GM19455 (cell line): ENCODE results near the gene ETV6.

ENCODE experiments used
- ATAC-seq: cut with Tn5 transposase; IDR thresholded peaks from one replicate; pipeline ENCODE4 v1.9.1; 2021; ENCODE audit not compliant: unreplicated experiment

The ETV6 gene

DNA sequence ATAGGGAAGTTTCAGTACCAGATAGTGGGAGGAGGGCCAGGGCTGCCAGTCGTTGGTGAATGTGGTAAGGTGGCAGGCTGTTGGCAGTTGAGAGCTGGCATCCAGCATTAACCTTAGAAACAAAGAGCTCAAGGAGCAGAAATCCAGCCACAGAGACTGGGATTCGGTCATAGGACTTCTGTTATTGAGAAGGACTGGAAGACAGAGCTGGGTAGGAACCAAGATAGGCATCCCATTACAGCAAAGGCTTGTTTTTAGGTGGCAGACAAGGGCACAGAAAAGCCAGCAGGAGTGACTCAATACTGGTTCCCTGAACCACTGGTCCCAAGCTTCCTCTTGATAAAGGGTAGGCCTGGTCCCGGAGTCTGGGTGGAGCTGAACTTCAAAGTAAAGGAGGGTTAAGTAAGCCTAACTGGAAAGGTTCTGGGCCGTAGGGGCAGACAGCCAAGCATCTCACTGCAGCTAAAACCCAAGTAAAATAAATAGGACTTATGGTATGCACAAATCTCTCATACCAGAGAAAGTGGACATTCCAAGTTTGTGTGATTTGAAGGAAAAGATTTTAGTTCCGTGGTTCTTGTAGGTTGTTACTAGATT lies 147.9 kb downstream of the ETV6 start:
- ATAC-seq: no peak

GRCh38 chr12:11798006-11798708 lies 148.7 kb downstream of the ETV6 start:
- no peak for ATAC-seq

- no peak for ATAC-seq
These were observed 149.5 kb downstream of the ETV6 start for GRCh38 chr12:11798856-11799501.

GRCh38 chr12:11799502-11799873 lies 150.0 kb downstream of the ETV6 start:
- no peak for ATAC-seq

DNA sequence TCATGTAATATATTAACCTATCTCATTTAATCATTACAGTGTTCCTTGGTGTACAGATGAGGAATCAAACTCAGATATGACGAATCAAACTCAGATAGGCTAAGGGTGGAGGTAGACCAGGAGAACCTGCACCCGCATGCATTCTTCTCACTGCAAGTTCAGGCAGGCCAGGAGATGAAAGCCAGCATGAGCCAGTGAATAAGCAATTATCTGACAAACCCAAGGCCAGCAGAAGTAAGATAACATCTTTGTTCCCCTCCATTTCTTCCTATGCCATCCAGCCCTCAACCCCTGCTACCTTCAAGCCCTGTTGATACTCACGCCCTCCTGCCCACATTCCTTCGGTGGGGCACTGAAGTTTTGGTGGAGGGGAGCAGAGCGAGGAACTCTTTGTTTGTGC lies 152.2 kb downstream of the ETV6 start:
- no peak for ATAC-seq

DNA sequence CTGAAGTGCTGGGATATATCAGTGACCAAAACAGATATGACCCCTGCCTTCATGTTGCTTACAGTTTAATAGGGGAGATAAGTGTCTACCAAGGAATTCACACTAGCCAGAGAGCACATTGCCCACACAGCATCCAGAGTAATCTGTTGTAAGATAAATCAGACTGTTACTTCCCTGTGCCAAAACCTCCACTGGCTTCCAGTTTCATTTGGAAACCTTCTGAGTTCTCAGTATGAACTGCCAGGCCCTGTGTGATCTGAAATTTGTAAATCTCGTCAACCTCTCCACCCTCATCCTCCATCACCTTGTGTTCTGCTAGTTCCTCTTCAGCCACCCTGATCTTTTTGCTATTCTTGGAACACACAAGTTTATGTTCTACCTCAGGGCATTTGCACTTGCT lies 154.7 kb downstream of the ETV6 start:
- ATAC-seq: no peak

DNA sequence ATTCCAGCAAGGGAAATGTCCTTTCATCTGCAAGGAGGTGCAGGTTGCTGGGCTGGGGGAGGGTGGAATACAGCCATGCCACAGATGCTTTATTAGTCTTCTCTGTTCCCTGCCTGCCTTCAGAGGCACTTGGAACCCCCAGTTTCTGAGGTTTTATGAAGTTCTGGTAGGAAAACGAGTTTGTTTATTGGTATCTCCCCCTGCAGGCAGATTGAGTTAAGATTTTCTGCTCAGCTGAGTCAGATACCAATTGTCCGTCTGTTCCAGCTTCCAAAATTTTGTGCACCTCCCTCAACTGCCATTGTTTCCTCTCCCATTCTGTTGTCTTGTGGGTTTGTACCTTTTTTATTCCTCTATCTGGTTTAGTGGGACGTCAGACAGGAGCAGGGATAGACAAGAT lies 155.6 kb downstream of the ETV6 start:
- ATAC-seq: no peak

- no peak for ATAC-seq
These were observed 156.2 kb downstream of the ETV6 start for GRCh38 chr12:11805680-11806079.

DNA sequence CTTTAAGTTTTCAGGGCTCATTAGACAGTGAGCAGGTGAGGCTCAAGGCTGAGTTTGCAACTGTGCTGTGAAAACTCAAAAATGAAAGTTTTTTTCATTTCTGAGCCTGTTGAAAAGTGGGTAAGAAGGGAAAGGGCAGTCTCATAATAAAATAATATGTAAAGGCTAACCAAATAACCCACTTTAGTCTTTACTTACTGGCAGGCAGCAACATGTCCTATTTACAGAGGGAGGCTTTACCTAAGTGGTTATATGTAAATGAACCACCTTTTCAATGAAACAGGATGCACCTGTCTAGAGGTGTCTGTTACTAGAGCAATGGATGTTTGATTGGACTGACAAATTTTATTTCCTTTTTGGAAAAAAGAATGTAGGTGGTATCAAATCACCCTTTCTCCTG lies 158.0 kb downstream of the ETV6 start:
- ATAC-seq: no peak

DNA sequence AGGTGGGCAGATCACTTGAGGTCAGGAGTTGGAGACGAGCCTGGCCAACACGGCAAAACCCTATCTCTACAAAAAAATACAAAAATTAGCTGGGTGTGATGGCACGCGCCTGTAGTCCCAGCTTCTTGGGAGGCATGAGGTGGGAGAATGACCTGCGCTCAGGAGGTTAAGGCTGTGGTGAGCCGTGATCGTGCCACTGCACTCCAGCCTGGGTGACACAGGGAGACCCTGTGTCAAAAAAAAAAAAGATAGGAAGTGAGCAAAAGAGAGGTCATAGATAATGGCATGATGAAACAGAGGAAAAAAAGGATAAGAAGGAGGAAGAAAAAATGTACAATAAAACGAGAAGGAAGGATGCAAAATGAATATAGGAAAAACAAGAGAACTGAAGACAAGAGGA lies 159.5 kb downstream of the ETV6 start:
- no peak for ATAC-seq

GRCh38 chr12:11810206-11810545 lies 160.7 kb downstream of the ETV6 start:
- no peak for ATAC-seq

DNA sequence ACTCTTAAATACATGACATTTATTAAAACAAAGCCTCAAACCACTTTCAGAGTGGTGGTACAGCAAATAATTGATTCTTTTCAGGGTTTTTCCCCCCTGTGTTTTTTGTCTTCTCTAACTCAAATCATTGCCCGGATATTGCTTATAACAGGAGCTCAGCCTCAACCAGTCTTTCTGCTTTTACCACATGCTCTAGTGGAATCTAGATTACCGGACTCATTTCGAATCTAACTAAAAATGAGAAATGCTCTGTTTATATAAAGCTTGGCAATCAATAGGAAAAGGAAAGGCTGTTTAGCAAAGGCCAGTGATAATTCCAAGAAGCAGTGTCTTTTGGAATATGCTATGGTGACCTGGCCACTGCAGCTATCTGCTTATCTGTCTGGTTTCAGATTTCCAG lies 161.5 kb downstream of the ETV6 start:
- ATAC-seq: no peak

GRCh38 chr12:11812241-11812585 lies 162.7 kb downstream of the ETV6 start:
- no peak for ATAC-seq

DNA sequence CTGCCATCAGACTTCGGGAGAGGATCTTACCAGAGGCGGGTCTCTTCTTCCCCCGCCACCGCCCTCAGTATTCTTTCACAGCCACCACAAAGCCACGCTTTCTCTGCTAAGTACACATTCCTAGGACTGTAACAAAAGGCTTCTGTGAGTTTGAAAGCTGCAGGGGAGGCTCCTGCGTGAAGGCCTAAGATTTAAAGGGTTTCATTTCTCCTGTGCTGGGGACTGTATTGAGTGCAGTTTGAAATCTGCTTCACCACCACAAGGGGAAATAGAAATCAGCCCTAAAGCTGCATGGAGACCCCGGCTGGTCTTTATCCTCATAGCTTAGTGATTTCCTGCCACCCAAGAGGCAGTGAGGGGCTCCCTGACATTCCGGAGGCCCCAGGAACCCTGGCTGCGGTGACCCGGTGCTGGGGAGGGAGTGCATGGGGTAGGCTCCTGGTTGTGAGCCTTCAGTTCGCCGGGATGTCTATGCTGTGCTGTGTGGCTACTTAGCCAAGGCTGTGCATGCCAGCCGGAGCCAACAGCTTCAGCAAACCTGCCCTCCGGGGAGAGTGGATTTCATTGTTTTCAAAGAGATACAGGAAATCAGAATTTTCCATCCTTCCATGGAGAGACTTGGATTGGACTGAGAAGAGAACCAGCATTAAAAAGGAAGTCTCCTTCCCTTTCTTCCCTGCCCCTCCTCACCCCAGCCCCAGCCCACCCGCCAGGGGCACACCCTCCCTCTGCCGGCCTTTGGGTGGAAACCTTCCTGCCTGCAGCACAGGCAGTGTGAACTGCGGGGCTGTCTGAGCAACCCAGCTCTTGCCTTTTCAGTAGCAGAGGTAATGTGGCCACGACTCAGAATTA lies 163.3 kb downstream of the ETV6 start:
- peak; percentile 51 for ATAC-seq

DNA sequence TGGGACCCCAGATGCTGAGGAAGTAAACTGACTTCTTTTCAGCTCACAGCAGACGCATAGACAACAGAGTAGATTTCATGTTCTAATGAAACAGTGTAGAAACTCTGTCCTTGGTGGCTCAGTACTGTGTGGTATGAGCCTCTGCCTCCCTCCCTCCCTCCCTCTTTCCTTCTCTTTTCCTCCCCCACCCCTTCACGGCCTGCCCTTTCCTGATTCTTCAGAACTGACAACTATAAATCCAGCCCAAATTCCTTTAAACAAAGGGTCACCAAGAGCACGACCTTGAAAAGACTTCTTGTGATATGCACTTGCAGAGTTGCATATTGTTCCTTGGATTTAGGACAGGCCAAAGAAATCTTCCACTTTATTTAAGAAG lies 164.0 kb downstream of the ETV6 start:
- no peak for ATAC-seq

- no peak for ATAC-seq
These were observed 164.9 kb downstream of the ETV6 start for GRCh38 chr12:11814374-11814773.

DNA sequence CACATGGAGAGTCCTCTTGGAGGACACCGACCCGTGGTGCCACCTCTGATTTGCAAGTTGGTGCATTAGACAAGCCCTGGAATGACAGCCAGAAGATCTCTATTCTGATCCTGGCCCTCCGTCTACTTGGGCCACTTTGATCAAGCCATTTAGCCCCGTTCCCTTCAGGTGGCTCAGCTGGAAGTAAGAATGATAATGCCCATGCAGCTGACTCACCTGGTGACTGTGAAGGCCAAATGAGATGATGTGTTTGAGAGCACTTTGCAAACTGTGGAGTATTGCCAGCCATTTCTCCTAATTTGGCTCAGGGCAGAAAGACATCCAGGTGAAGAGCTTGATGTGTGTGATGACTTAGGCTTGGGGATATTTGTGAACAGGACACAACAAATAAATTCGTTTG lies 165.9 kb downstream of the ETV6 start:
- no peak for ATAC-seq

- no peak for ATAC-seq
These were observed 170.2 kb downstream of the ETV6 start for GRCh38 chr12:11819643-11820042.

DNA sequence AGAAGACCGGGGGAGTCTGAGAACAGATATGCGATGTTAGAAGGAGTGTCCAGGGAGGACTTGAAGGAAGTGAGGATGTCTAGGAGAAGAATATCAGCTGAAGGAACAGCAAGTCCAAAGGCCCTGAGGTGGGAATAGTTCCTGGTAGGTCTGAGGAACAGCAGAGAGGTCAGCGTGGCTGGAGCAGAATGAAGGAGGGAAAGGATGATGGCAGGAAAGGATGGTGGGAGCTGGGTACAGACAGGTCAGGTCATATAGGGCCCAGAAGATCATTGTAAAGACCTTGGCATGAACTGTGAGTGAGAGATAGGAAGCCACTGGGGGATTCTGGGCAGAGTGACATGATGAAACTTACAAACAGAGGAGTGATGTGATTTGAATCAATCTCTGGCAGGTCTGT lies 171.0 kb downstream of the ETV6 start:
- no peak for ATAC-seq

DNA sequence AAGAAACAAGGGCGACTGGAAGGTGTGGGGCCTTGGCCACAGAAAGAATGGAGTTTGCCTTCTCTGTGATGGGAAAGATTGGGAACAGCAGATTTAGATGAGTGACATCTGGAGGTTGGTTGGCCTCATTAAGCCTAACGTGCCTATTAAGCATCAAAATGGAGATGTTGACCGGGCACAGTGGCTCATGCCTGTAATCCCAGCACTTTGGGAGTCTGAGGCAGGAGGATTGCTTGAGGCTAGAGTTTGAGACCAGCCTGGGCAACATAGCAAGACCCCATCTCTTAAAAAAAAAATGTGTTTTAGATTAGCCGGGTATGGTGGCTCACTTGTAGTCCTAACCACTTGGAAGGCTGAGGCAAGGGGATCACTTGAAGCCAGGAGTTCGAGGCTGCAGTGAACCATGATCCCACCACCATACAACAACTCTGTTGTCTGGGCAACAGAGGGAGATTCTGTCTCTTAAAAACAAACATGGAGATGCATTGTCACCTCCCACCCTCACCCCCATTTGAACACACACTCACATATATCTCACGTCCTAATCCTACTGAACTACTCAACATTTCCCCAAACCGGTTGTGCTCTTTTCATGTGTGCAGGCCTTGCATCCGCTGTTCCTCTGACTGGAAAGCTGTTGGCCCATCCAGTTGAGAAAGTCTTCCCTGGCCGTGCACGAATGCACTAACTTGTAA lies 172.1 kb downstream of the ETV6 start:
- no peak for ATAC-seq

DNA sequence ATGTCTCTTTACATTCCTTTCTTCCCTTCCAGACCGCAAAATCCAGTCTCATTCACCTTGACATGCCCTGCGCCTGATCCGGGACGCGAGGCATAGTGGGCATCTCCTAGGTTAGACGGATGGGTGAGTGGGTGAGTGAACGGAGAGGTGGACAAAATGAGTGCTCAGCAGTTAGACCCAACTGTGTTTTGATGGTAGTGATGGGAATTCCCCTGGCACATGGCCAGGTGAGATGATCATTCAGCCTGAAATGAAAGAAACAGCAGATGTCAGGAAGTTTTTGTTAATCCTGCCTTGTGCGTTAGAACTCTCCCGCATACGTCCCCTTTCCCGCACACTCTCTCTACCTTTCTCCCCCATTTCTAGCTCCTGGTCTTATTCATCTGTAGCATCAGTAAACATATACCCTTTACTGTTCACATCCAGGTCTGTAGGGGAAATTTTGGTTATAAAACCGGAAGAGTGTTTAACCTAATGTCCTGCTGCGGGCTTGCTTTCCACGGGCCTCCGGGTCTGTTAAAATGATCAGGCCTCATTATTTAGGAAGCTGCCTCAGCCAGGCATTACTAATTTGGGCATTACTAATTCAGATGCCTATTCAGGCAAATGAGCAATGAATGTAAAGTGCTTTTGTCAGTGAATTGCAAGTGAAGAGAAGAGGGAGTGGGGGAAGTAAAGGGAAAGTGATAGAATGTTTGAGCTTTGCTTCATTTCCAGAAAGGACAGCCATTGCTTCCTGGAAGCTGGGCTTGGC lies 172.8 kb downstream of the ETV6 start:
- no peak for ATAC-seq
